ENCODE measurements around the gene FGF8. TPM values are rescaled to one million over a fixed set of nuclear protein-coding genes. Genes with fewer than 3 reads are reported as not detected.

Gene FGF8
- total RNA-seq, 1 experiment from 2014 or later: not detected

- intact Hi-C loops (cut with micrococcal nuclease; ENCODE audit: unreplicated experiment): no loop called here
- Histone ChIP-seq H3K27ac (no peak overlapping the region), H3K27me3 (ENCODE audit: insufficient read depth, low read depth) (no peaks in the 10 kb centered on the region), H3K4me2 (no peak overlapping the region), H3F3A (ENCODE audit: insufficient read depth, low read depth) (no peaks in the 10 kb centered on the region), H2AFZ (no peak overlapping the region), H3K9me2 (ENCODE audit: insufficient read depth) (no peaks in the 10 kb centered on the region), H3K9me3 (ENCODE audit: insufficient read depth, low read depth) (no peaks in the 10 kb centered on the region), H3K4me3 (no peak overlapping the region), H3K4me1 (replicated peaks; ENCODE audit: insufficient read depth) (no peaks in the 10 kb centered on the region), H3K79me2 (ENCODE audit: low read depth) (no peaks in the 10 kb centered on the region), H3K36me3 (ENCODE audit: low read depth) (no peaks in the 10 kb centered on the region), H4K20me1 (ENCODE audit: insufficient read depth) (no peaks in the 10 kb centered on the region)
- ChIA-PET POLR2A (ENCODE audit: unreplicated experiment) (no interaction called here), CTCF (no interaction called here)
- BruUV-seq (replicated peaks): no TSS peak
- DNase-seq: no peak
- TF ChIP-seq EZH2 (IDR thresholded peaks at IDR 0.05; ENCODE audit: low read depth): no peak
- TF ChIP-seq, protein P1, sequence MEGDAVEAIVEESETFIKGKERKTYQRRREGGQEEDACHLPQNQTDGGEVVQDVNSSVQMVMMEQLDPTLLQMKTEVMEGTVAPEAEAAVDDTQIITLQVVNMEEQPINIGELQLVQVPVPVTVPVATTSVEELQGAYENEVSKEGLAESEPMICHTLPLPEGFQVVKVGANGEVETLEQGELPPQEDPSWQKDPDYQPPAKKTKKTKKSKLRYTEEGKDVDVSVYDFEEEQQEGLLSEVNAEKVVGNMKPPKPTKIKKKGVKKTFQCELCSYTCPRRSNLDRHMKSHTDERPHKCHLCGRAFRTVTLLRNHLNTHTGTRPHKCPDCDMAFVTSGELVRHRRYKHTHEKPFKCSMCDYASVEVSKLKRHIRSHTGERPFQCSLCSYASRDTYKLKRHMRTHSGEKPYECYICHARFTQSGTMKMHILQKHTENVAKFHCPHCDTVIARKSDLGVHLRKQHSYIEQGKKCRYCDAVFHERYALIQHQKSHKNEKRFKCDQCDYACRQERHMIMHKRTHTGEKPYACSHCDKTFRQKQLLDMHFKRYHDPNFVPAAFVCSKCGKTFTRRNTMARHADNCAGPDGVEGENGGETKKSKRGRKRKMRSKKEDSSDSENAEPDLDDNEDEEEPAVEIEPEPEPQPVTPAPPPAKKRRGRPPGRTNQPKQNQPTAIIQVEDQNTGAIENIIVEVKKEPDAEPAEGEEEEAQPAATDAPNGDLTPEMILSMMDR (conservative IDR thresholded peaks at IDR 0.05): no peak
These were observed 30.7 kb downstream of the FGF8 start for GRCh38 chr10:101745074-101745696.

DNA sequence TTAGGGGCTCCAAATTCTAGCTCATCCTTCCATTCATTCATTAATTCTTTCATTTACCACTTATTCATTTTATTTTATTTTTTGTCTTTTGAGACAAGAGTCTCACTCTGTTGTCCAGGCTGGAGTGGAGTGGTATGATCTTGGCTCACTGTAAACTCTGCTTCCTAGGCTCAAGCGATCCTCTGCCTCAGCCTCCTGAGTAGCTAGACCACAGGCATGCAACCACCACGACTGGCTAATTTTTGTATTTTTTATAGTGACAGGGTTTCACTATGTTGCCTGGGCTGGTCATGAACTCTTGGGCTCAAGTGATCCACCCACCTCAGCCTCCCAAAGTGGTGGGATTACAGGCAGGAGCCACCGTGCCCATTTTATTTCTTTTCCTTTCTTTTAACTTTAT lies 31.6 kb downstream of the FGF8 start:
- intact Hi-C loops (cut with micrococcal nuclease; ENCODE audit: unreplicated experiment): no loop called here
- no peak overlapping the region for H3K4me2 ChIP-seq
- POLR2A ChIA-PET (ENCODE audit: unreplicated experiment): no interaction called here
- no peaks in the 10 kb centered on the region for H3K79me2 ChIP-seq (ENCODE audit: low read depth)
- no peaks in the 10 kb centered on the region for H3K9me2 ChIP-seq (ENCODE audit: insufficient read depth)
- no peaks in the 10 kb centered on the region for H3F3A ChIP-seq (ENCODE audit: insufficient read depth, low read depth)
- H3K36me3 ChIP-seq (ENCODE audit: low read depth): no peaks in the 10 kb centered on the region
- TF ChIP-seq EZH2 (IDR thresholded peaks at IDR 0.05; ENCODE audit: low read depth): no peak
- TF ChIP-seq, protein P1 (conservative IDR thresholded peaks at IDR 0.05): no peak
- H2AFZ ChIP-seq: no peak overlapping the region
- H4K20me1 ChIP-seq (ENCODE audit: insufficient read depth): no peaks in the 10 kb centered on the region
- H3K9me3 ChIP-seq (ENCODE audit: insufficient read depth, low read depth): no peaks in the 10 kb centered on the region
- no peaks in the 10 kb centered on the region for H3K27me3 ChIP-seq (ENCODE audit: insufficient read depth, low read depth)
- no TSS peak for BruUV-seq (replicated peaks)
- CTCF ChIA-PET: no interaction called here
- DNase-seq: no peak
- no peaks in the 10 kb centered on the region for H3K4me1 ChIP-seq (replicated peaks; ENCODE audit: insufficient read depth)
- no peak overlapping the region for H3K4me3 ChIP-seq
- H3K27ac ChIP-seq: no peak overlapping the region

- no peak for DNase-seq
- no peaks in the 10 kb centered on the region for H4K20me1 ChIP-seq (ENCODE audit: insufficient read depth)
- ChIA-PET POLR2A (ENCODE audit: unreplicated experiment) (no interaction called here), CTCF (no interaction called here)
- H3K4me1 ChIP-seq (replicated peaks; ENCODE audit: insufficient read depth): no peaks in the 10 kb centered on the region
- intact Hi-C loops (cut with micrococcal nuclease; ENCODE audit: unreplicated experiment): no loop called here
- no peak overlapping the region for H3K27ac ChIP-seq
- TF ChIP-seq EZH2 (IDR thresholded peaks at IDR 0.05; ENCODE audit: low read depth): no peak
- TF ChIP-seq, protein P1 (conservative IDR thresholded peaks at IDR 0.05): no peak
- H3K27me3 ChIP-seq (ENCODE audit: insufficient read depth, low read depth): no peaks in the 10 kb centered on the region
- no TSS peak for BruUV-seq (replicated peaks)
- H3K4me3 ChIP-seq: no peak overlapping the region
- no peaks in the 10 kb centered on the region for H3K9me2 ChIP-seq (ENCODE audit: insufficient read depth)
- H2AFZ ChIP-seq: no peak overlapping the region
- H3K4me2 ChIP-seq: no peak overlapping the region
- H3K36me3 ChIP-seq (ENCODE audit: low read depth): no peaks in the 10 kb centered on the region
- no peaks in the 10 kb centered on the region for H3F3A ChIP-seq (ENCODE audit: insufficient read depth, low read depth)
- H3K79me2 ChIP-seq (ENCODE audit: low read depth): no peaks in the 10 kb centered on the region
- no peaks in the 10 kb centered on the region for H3K9me3 ChIP-seq (ENCODE audit: insufficient read depth, low read depth)
These were observed 34.0 kb downstream of the FGF8 start for GRCh38 chr10:101741938-101742337.
